Glutamatergic neuron (in vitro differentiated cells): ENCODE results near the gene CDH23. TPM values are rescaled to one million over a fixed set of nuclear protein-coding genes. Genes with fewer than 3 reads are reported as not detected.

Source experiments
- DNase-seq: peaks from one replicate; pipeline ENCODE4 v3.0.0; 2022
- H3K27ac Mint-ChIP-seq: one replicate; pipeline ENCODE4 v1.8.0; 2020; ENCODE audit warnings: mild to moderate bottlenecking, mixed read lengths, inconsistent platforms; ENCODE audit not compliant: unreplicated experiment
- H3K27me3 Mint-ChIP-seq: one replicate; pipeline ENCODE4 v1.8.0; 2020; ENCODE audit warnings: mild to moderate bottlenecking, moderate library complexity, mixed read lengths, inconsistent platforms; ENCODE audit not compliant: unreplicated experiment
- H3K36me3 Mint-ChIP-seq: one replicate; pipeline ENCODE4 v1.8.0; 2020; ENCODE audit warnings: mild to moderate bottlenecking, mixed read lengths, inconsistent platforms; ENCODE audit not compliant: unreplicated experiment
- H3K4me1 Mint-ChIP-seq: one replicate; pipeline ENCODE4 v1.8.0; 2020; ENCODE audit warnings: mild to moderate bottlenecking, low read depth, mixed read lengths, inconsistent platforms; ENCODE audit not compliant: unreplicated experiment
- H3K4me3 Mint-ChIP-seq: one replicate; pipeline ENCODE4 v1.8.0; 2020; ENCODE audit warnings: mild to moderate bottlenecking, mixed read lengths, inconsistent platforms; ENCODE audit not compliant: unreplicated experiment
- H3K9me3 Mint-ChIP-seq: one replicate; pipeline ENCODE4 v1.8.0; 2020; ENCODE audit warnings: mild to moderate bottlenecking, moderate library complexity, mixed read lengths, inconsistent platforms; ENCODE audit not compliant: unreplicated experiment
- total RNA-seq: library from RNA; stranded (reverse); fragmentation: NEBNext Ultra II Directional; extraction: Animal tissue kit (Norgen Biotek cat#: 25700); gene quantifications from one replicate; pipeline ENCODE4 v1.2.1, GENCODE V29; 2021; ENCODE audit not compliant: unreplicated experiment
- TF ChIP-seq, protein P1 (sequence below): fragments of 200-600 bp; sonication (generic); IDR thresholded peaks from one replicate; pipeline ENCODE4 v1.5.0; 2021; ENCODE audit not compliant: partially characterized antibody, unreplicated experiment

Gene CDH23
- total RNA-seq, 1 donor from 2014 or later = 2.0 TPM

DNA sequence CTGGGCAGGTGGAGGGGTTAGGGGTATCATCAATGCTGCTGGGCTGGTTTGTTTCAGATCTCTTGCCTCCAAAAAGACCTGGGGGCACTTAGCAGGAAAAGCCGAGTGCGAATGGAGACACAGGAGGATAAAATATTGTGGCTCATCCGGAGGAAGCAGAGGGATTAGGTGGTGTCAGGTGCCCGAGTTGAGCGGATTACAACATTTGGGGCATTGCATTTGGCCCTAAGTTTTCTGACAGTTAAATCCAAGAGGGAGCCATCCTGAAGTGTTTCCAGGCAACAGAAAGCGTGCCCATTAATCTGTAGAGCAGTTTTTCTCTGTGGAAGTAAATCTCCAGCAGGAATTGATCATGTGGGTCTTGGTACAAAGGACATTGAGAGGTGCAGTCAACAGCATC is 85.9 kb downstream of the CDH23 start:
- H3K27ac Mint-ChIP-seq = no peak overlapping the region
- H3K9me3 Mint-ChIP-seq = peaks cover 3% of the 10 kb centered on the region
- peaks cover 13% of the 10 kb centered on the region for H3K27me3 Mint-ChIP-seq
- no peak overlapping the region for H3K4me3 Mint-ChIP-seq
- no peaks in the 10 kb centered on the region for H3K4me1 Mint-ChIP-seq
- TF ChIP-seq, protein P1, sequence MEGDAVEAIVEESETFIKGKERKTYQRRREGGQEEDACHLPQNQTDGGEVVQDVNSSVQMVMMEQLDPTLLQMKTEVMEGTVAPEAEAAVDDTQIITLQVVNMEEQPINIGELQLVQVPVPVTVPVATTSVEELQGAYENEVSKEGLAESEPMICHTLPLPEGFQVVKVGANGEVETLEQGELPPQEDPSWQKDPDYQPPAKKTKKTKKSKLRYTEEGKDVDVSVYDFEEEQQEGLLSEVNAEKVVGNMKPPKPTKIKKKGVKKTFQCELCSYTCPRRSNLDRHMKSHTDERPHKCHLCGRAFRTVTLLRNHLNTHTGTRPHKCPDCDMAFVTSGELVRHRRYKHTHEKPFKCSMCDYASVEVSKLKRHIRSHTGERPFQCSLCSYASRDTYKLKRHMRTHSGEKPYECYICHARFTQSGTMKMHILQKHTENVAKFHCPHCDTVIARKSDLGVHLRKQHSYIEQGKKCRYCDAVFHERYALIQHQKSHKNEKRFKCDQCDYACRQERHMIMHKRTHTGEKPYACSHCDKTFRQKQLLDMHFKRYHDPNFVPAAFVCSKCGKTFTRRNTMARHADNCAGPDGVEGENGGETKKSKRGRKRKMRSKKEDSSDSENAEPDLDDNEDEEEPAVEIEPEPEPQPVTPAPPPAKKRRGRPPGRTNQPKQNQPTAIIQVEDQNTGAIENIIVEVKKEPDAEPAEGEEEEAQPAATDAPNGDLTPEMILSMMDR = no peak
- DNase-seq = no peak
- H3K36me3 Mint-ChIP-seq = no peaks in the 10 kb centered on the region

DNA sequence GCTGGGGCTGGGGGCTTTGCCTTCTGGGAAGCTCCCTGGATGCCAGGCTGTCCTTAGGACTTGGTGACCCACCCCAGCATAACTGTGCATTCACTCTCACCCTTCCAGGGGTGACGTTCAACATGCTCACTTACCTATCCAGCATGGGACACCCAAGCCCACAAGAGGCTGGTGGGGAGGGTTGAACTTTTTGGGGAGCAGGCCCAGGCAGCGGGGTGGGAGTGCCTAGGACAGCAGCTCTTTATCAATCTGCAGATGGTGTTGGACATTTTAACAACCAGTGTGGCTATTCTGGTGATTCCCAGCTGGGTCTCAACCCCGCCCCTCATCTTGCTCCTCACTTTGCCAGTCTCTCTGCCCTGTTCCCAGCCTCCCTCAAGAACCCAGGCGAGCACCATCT is 86.4 kb downstream of the CDH23 start:
- Mint-ChIP-seq H3K27ac (no peak overlapping the region), H3K27me3 (peaks cover 13% of the 10 kb centered on the region), H3K36me3 (no peaks in the 10 kb centered on the region), H3K4me3 (no peak overlapping the region), H3K4me1 (no peaks in the 10 kb centered on the region), H3K9me3 (peaks cover 3% of the 10 kb centered on the region)
- TF ChIP-seq, protein P1 = no peak
- no peak for DNase-seq

DNA sequence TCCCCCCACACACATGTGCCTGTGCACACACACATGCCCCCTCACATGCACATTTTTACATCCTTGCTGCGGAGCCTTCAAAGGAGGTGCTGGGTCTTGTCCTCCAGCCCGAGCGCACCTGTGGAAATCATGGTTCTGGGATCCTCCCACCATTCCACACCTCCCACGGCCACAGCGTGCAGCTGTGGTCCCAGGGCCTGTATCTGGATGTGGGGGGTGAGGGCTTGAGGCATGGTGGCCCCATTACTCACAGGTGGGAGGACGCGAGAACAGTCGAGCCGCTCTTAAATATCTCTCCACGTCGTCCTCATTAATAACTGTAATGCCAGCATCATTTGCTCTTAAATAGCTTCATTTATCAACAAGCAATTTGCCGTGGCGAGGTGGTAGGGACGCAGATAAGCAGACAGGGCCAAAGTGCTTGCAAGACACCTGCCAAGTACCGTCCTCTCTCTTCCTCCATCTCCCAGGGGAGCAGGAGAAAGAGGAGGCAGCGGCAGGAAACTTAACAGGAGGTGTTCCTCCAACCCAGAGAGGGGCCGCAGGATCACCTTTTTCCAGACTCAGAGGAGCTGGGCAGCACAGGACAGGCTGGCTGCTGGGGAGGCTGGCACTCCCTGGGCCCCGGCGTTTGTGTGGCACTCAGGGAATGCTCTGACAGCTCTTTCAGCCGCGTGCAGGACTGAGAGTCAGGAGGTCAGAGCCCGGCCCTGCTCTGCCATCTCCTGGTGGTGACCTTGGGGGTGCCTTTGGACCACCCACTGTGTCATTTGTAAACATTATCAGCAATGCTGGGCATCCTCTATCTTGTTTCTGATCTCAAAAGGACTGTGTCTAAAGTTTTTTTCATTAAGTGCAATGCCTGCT is 87.4 kb downstream of the CDH23 start:
- H3K27me3 Mint-ChIP-seq = peaks cover 13% of the 10 kb centered on the region
- H3K9me3 Mint-ChIP-seq = peaks cover 5% of the 10 kb centered on the region
- H3K36me3 Mint-ChIP-seq = peaks cover 9% of the 10 kb centered on the region
- TF ChIP-seq, protein P1 = no peak
- H3K27ac Mint-ChIP-seq = no peak overlapping the region
- H3K4me3 Mint-ChIP-seq = no peak overlapping the region
- no peak for DNase-seq
- H3K4me1 Mint-ChIP-seq = no peaks in the 10 kb centered on the region

DNA sequence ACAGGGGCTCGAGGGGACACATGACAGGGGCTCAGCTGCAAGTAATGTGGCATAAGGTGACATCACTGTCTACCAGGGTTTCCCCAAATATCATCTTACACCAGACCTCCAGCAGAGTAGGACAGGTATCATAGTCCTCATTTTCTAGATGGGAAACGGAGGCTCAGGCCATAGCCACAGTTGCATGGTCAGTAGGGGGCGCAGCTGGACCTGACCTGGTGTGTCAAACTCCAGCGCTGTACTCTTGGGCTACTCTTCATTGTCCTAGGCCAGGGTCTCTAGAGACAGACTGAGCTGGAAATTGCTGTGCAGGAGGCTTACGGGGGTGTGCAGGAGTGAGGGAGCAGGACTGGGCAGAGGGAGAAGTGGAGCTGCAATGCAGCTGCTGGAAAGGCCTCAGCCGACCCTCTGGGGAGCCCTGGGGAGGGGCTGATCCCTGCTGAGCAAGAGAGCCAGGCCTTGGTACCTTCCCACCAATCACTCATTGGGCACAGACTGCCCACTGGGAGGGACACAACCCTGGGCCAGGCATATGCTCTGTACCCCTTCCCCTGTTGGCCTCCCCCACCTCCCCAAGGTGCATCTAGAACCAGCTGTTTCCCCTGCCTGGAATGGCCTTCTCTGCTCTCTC is 89.9 kb downstream of the CDH23 start:
- peak; percentile 82 for DNase-seq
- Mint-ChIP-seq H3K27ac (no peak overlapping the region), H3K9me3 (peaks cover 5% of the 10 kb centered on the region), H3K36me3 (peaks cover 20% of the 10 kb centered on the region), H3K27me3 (peaks cover 10% of the 10 kb centered on the region), H3K4me1 (no peaks in the 10 kb centered on the region), H3K4me3 (no peak overlapping the region)
- TF ChIP-seq, protein P1 = peak; percentile 69

DNA sequence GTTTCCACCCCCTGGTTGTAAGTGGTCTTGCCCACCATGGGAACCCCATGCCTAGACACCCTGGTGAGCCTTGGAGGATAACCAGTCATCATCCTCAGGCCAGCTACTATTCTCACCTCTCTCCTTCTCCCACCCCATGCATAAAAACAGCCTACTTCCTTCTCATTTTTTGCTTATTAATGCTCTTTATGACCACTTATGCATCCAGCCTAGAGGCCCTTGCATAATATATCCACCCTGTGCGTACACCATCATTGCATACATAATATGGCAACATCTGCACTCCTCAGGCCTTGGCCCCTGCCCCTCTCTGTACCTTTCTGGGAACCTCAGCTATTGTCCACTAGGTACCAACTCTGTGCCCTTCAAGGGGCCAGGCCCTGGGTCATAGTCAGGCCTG is 91.0 kb downstream of the CDH23 start:
- DNase-seq = no peak
- TF ChIP-seq, protein P1 = no peak
- H3K4me3 Mint-ChIP-seq = no peak overlapping the region
- peaks cover 20% of the 10 kb centered on the region for H3K36me3 Mint-ChIP-seq
- peaks cover 9% of the 10 kb centered on the region for H3K27me3 Mint-ChIP-seq
- no peaks in the 10 kb centered on the region for H3K4me1 Mint-ChIP-seq
- peaks cover 5% of the 10 kb centered on the region for H3K9me3 Mint-ChIP-seq
- no peak overlapping the region for H3K27ac Mint-ChIP-seq
